HG02610 (cell line): ENCODE measurements around the gene FMOD.
"Not testable (repeated sequence)": the region's sequence is repeated elsewhere in the genome, so short reads cannot be mapped to it uniquely, and the experiment has no call there.

Experiments used
- ATAC-seq: cut with Tn5 transposase; IDR thresholded peaks from one replicate; pipeline ENCODE4 v1.9.1; 2021; ENCODE audit warnings: mild to moderate bottlenecking, moderate library complexity; ENCODE audit not compliant: unreplicated experiment

FMOD gene

GRCh38 chr1:203326830-203327683 lies 23.9 kb downstream of the FMOD start:
- peak; percentile 69 for ATAC-seq

- ATAC-seq: no peak
These were observed 25.4 kb downstream of the FMOD start for GRCh38 chr1:203325418-203326091.

GRCh38 chr1:203325026-203325417 lies 25.9 kb downstream of the FMOD start:
- peak; percentile 37 for ATAC-seq

GRCh38 chr1:203324105-203325025 lies 26.6 kb downstream of the FMOD start:
- ATAC-seq: no peak

- no peak for ATAC-seq
These were observed 27.3 kb downstream of the FMOD start for GRCh38 chr1:203323587-203323986.

GRCh38 chr1:203322500-203323179 lies 28.3 kb downstream of the FMOD start:
- ATAC-seq: no peak

GRCh38 chr1:203321273-203322052 lies 29.5 kb downstream of the FMOD start:
- ATAC-seq: no peak

- peak; percentile 64 for ATAC-seq
These were observed 30.2 kb downstream of the FMOD start for GRCh38 chr1:203320591-203321272.

GRCh38 chr1:203318229-203318517 lies 32.7 kb downstream of the FMOD start:
- ATAC-seq: no peak

- ATAC-seq: no peak
These were observed 33.3 kb downstream of the FMOD start for GRCh38 chr1:203317429-203318228.

- no peak for ATAC-seq
These were observed 34.3 kb downstream of the FMOD start for GRCh38 chr1:203316626-203317093.

- ATAC-seq: not testable (repeated sequence)
These were observed 36.7 kb downstream of the FMOD start for GRCh38 chr1:203314025-203314759.

- ATAC-seq: no peak
These were observed 39.3 kb downstream of the FMOD start for GRCh38 chr1:203311368-203312301.

GRCh38 chr1:203308923-203309331 lies 42.0 kb downstream of the FMOD start:
- no peak for ATAC-seq

- ATAC-seq: no peak
These were observed 42.5 kb downstream of the FMOD start for GRCh38 chr1:203308328-203308922.

GRCh38 chr1:203307641-203308126 lies 43.2 kb downstream of the FMOD start:
- no peak for ATAC-seq
